MM.1S (cell line): ENCODE results near the gene EYA2.

Source experiments
- DNase-seq: peaks from one replicate; pipeline ENCODE4 v3.0.0-alpha.2; 2015
- H2AFZ ChIP-seq: fragments of 300-600 bp; sonication (generic); 2 replicates; pipeline ENCODE4 v1.6.0; 2016; ENCODE audit warnings: antibody characterized with exemption, low read length
- H3F3A ChIP-seq: fragments of 300-600 bp; sonication (generic); 2 replicates; pipeline ENCODE4 v1.6.1; 2016; ENCODE audit warnings: mild to moderate bottlenecking, antibody characterized with exemption, low read length, moderate library complexity, mixed read lengths; ENCODE audit not compliant: insufficient read depth
- H3K27ac ChIP-seq: fragments of 300-600 bp; sonication (generic); 2 replicates; pipeline ENCODE4 v1.5.1; 2016; ENCODE audit warnings: mild to moderate bottlenecking, low read length
- H3K27me3 ChIP-seq: fragments of 300-600 bp; sonication (generic); replicated peaks from 2 replicates; pipeline ENCODE4 v1.6.0; 2016; ENCODE audit warnings: low read length; ENCODE audit not compliant: insufficient read depth
- H3K36me3 ChIP-seq: fragments of 300-600 bp; sonication (generic); replicated peaks from 2 replicates; pipeline ENCODE4 v1.6.1; 2016; ENCODE audit warnings: mild to moderate bottlenecking, low read length, mixed read lengths; ENCODE audit not compliant: insufficient read depth
- H3K4me1 ChIP-seq: fragments of 300-600 bp; sonication (generic); 2 replicates; pipeline ENCODE4 v1.6.1; 2016; ENCODE audit warnings: low read length, mixed read lengths
- H3K4me2 ChIP-seq: fragments of 300-600 bp; sonication (generic); 2 replicates; pipeline ENCODE4 v1.6.0; 2016; ENCODE audit warnings: low read depth, low read length
- H3K4me3 ChIP-seq: fragments of 300-600 bp; sonication (generic); 2 replicates; pipeline ENCODE4 v1.5.1; 2016; ENCODE audit warnings: low read length, mixed read lengths
- H3K79me2 ChIP-seq: fragments of 300-600 bp; sonication (generic); 2 replicates; pipeline ENCODE4 v1.6.1; 2016; ENCODE audit warnings: mixed run types, low read length, mixed read lengths
- H3K9ac ChIP-seq: fragments of 300-600 bp; sonication (generic); 2 replicates; pipeline ENCODE4 v1.6.1; 2016; ENCODE audit warnings: low read length, mixed read lengths
- H3K9me2 ChIP-seq: fragments of 300-600 bp; sonication (generic); replicated peaks from 2 replicates; pipeline ENCODE4 v1.6.1; 2016; ENCODE audit warnings: mild to moderate bottlenecking, low read length, mixed read lengths; ENCODE audit not compliant: insufficient read depth
- H3K9me3 ChIP-seq: fragments of 300-600 bp; sonication (generic); replicated peaks from 2 replicates; pipeline ENCODE4 v1.6.1; 2016; ENCODE audit warnings: mild to moderate bottlenecking, low read length, mixed read lengths; ENCODE audit not compliant: insufficient read depth
- H4K20me1 ChIP-seq: fragments of 300-600 bp; sonication (generic); 2 replicates; pipeline ENCODE4 v1.6.1; 2016; ENCODE audit warnings: mild to moderate bottlenecking, low read length, moderate library complexity, mixed read lengths; ENCODE audit not compliant: insufficient read depth
- EZH2 ChIP-seq: fragments of 300-600 bp; sonication (generic); optimal IDR thresholded peaks from 2 replicates; pipeline ENCODE3; 2017; ENCODE audit warnings: low read depth, mild to moderate bottlenecking, antibody characterized with exemption, low read length, mixed read lengths
- EZH2phosphoT487 ChIP-seq: fragments of 300-600 bp; sonication (generic); IDR thresholded peaks from 2 replicates; pipeline ENCODE4 v1.6.1; 2018; ENCODE audit warnings: antibody characterized with exemption, low read length
- TF ChIP-seq, protein P1 (sequence below): fragments of 300-600 bp; sonication (generic); IDR thresholded peaks from 2 replicates; pipeline ENCODE4 v1.5.1; 2016; ENCODE audit warnings: antibody characterized with exemption, low read length, mixed read lengths

EYA2 gene

DNA sequence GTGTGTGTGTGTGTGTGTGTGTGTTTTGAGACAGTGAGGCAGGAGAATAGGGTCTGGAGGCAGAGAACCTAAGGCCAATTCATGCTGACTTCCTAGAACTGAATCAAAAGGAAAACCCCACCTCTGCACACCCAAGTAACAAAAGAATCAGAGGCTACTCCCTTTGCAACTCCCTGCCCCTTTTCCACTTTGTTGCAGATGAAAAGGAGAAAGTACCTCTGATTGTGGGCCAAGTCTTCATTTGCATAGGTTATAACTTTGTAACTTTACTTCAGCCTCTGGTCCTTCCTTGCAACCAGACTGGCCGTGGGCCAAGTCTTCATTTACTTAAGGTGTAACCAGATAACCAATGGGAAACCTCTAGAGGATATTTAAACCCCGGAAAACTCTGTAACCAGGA lies 168.8 kb downstream of the EYA2 start:
- Histone ChIP-seq H2AFZ (no peak overlapping the region), H3K27me3 (no peaks in the 10 kb centered on the region), H3K4me1 (no peaks in the 10 kb centered on the region), H3K4me2 (no peak overlapping the region), H3K79me2 (no peaks in the 10 kb centered on the region), H3K27ac (no peak overlapping the region), H3F3A (no peaks in the 10 kb centered on the region), H3K4me3 (no peak overlapping the region), H3K9me3 (no peaks in the 10 kb centered on the region), H3K36me3 (no peaks in the 10 kb centered on the region), H4K20me1 (no peaks in the 10 kb centered on the region), H3K9me2 (no peaks in the 10 kb centered on the region), H3K9ac (no peak overlapping the region)
- no peak for DNase-seq
- TF ChIP-seq EZH2, result no peak
- no peak for TF ChIP-seq EZH2phosphoT487
- TF ChIP-seq, protein P1, sequence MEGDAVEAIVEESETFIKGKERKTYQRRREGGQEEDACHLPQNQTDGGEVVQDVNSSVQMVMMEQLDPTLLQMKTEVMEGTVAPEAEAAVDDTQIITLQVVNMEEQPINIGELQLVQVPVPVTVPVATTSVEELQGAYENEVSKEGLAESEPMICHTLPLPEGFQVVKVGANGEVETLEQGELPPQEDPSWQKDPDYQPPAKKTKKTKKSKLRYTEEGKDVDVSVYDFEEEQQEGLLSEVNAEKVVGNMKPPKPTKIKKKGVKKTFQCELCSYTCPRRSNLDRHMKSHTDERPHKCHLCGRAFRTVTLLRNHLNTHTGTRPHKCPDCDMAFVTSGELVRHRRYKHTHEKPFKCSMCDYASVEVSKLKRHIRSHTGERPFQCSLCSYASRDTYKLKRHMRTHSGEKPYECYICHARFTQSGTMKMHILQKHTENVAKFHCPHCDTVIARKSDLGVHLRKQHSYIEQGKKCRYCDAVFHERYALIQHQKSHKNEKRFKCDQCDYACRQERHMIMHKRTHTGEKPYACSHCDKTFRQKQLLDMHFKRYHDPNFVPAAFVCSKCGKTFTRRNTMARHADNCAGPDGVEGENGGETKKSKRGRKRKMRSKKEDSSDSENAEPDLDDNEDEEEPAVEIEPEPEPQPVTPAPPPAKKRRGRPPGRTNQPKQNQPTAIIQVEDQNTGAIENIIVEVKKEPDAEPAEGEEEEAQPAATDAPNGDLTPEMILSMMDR, result no peak

DNA sequence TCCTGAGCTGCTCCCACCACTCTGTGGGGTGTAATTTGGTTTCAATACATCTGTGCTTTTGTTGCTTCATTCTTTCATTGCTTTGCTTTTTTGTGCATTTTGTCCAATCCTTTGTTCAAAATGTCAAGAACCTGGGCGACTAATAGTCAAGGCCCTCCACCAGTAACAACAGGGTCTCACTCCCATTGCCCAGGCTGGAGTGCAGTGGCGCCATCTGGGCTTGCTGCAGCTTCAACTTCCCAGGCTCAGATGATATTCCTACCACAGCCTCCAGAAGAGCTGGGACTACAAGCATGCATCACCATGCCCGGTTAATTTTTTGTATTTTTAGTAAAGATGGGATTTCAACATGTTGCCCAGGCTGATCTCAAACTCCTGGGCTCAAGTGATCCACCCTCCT lies 169.2 kb downstream of the EYA2 start:
- no peaks in the 10 kb centered on the region for H4K20me1 ChIP-seq
- H3K9me2 ChIP-seq, result no peaks in the 10 kb centered on the region
- no peak overlapping the region for H2AFZ ChIP-seq
- no peak overlapping the region for H3K4me2 ChIP-seq
- H3K27ac ChIP-seq, result no peak overlapping the region
- TF ChIP-seq, protein P1, result no peak
- TF ChIP-seq EZH2phosphoT487 (no peak), EZH2 (no peak)
- H3K27me3 ChIP-seq, result no peaks in the 10 kb centered on the region
- DNase-seq, result no peak
- H3K9ac ChIP-seq, result no peak overlapping the region
- no peaks in the 10 kb centered on the region for H3K9me3 ChIP-seq
- H3K4me3 ChIP-seq, result no peak overlapping the region
- no peaks in the 10 kb centered on the region for H3K4me1 ChIP-seq
- H3F3A ChIP-seq, result no peaks in the 10 kb centered on the region
- no peaks in the 10 kb centered on the region for H3K79me2 ChIP-seq
- H3K36me3 ChIP-seq, result no peaks in the 10 kb centered on the region

DNA sequence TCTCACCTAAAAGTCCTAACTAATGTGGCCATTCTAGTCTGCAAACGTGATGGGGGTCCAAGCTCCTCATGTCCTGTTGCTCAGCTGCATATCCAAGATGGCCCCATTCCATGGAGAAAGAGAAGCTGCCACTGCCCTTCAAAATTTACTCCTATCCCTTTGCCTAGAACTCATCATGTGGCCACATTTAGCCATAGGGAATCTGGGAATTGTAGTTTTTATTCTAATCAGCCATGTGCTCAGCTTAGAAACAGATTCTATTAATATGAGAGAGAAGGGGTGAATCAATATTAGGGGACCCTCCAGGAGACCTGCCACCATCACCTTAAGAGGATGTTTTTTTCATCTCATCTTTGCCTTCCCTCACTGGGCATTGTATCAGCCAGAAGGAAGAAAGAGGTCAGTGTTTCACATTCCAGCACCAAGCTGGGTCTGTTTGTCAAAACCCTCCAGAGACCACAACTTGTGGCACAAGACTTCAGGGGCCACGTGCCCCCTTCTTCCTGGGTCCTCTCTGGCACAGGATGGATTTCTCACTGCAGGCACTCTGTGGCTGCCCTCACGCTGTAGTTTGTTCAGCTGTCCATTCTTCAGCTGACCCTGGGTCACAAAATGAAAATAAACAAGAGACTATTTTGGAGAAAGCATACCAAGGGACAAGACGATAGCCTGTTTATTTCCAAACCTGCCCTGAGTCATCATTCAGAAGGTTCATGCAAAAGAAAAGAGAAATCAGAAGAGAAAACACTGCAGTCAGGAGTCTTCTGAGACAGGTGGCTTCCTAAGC lies 172.0 kb downstream of the EYA2 start:
- H3K27ac ChIP-seq, result no peak overlapping the region
- H3K4me2 ChIP-seq, result no peak overlapping the region
- H3K79me2 ChIP-seq, result no peaks in the 10 kb centered on the region
- no peaks in the 10 kb centered on the region for H3K4me1 ChIP-seq
- no peaks in the 10 kb centered on the region for H3K9me2 ChIP-seq
- no peaks in the 10 kb centered on the region for H3K36me3 ChIP-seq
- no peaks in the 10 kb centered on the region for H3F3A ChIP-seq
- no peaks in the 10 kb centered on the region for H4K20me1 ChIP-seq
- H3K9me3 ChIP-seq, result no peaks in the 10 kb centered on the region
- H2AFZ ChIP-seq, result no peak overlapping the region
- no peak overlapping the region for H3K9ac ChIP-seq
- no peak for DNase-seq
- H3K27me3 ChIP-seq, result no peaks in the 10 kb centered on the region
- H3K4me3 ChIP-seq, result no peak overlapping the region
- no peak for TF ChIP-seq EZH2phosphoT487
- TF ChIP-seq, protein P1, result no peak
- TF ChIP-seq EZH2, result no peak
